Caki2 (cell line): ENCODE measurements around the gene TTC3. TPM values are rescaled to one million over a fixed set of nuclear protein-coding genes. Genes with fewer than 3 reads are reported as not detected.

Source experiments
- DNase-seq: peaks from one replicate; pipeline ENCODE4 v3.0.0-alpha.2; 2015; ENCODE audit warnings: low read depth
- in situ Hi-C: cut with HindIII; loops from 2 replicates; pipeline ENCODE4 v1.10.0; 2016; ENCODE audit warnings: low sequenced_read_pairs, low pct_unique_long_range_greater_than_20kb, mixed read lengths
- total RNA-seq: library from RNA; depleted of rRNA; stranded (reverse); fragments of >200 nt; shearing (Covaris generic); gene quantifications from 2 replicates; pipeline ENCODE4 v1.2.3, GENCODE V29; 2014; ENCODE audit warnings: low replicate concordance

TTC3 gene
- total RNA-seq, 1 experiment from 2014 or later: 100 TPM

DNA sequence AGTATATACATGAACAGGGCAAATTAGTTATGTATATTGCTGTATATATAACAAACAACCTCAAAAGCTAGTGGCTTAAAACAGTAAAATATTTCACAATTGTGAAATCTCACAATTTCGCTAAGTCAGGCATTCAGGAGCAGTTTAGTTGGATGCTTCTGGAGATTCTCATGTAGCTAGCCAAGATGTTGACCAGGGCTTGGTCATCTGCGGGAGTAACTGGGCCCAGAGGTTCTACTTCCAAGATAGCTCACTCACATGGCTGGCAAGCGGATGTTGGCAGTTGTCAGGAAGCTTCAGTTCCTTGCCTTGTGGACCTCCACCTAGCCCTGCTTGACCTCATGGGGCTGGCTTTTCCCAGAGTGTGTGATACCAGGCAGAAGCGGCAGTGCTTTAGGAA lies 95.6 kb downstream of the TTC3 start:
- in situ Hi-C loops: no loop called here
- DNase-seq: no peak

DNA sequence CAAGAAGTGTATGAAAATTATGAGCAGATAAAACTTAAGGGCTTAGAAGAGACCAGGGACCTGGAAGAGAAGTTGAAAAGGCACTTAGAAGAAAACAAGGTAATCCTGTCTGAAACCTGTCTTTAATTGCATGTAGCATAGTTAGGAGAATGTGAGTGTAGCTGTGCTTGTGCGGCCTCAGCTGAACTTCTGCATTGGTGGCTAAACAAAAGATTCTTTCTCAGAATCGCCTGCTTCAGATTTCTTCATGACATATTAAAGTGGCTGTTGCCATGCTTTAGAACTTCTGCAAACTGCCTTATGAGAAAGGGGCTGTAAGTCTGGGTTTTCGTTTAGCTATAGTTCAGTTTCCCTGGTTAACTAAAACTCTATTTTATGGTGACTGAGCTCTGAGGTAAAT lies 99.6 kb downstream of the TTC3 start:
- in situ Hi-C loops: no loop called here
- no peak for DNase-seq

DNA sequence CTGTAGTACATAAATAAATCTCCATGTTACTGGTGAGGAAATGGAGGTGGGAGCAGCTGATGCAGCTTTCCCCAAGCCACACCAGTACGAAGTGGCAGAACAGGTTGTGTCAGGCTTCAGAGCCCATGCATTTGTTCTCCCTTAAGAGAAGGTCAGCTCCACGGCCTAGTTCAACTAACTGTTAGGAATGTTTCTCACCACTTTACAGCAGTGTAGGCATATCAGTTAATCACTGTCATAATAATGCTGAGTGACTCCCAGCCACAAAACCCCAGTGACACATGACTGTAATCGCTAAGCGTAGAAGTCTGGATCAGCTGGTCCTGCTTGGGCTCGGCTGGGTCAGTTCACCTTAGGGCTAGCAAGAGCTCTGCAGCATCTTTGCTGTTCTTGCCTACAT lies 103.7 kb downstream of the TTC3 start:
- peak; percentile 60 for DNase-seq
- in situ Hi-C loops: no loop called here

DNA sequence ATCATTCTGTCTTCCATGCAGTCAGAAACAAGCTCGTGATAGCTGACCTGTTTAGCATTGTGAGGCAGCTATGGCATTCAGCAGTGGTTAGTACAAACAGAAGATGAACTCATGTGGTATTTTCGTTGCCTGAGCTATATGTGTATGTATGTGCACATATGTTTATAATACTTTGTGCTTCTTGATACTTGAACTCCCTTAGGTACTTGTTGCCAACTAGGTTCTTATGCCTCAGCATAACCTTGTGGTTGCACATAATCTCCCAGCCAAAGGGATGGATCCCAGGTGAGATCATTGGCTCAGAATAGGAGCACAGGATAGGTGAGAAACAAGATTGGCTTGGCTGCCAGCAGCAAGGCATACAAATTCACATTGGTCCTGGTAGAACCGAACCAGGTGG lies 108.0 kb downstream of the TTC3 start:
- in situ Hi-C loops: no loop called here
- no peak for DNase-seq

DNA sequence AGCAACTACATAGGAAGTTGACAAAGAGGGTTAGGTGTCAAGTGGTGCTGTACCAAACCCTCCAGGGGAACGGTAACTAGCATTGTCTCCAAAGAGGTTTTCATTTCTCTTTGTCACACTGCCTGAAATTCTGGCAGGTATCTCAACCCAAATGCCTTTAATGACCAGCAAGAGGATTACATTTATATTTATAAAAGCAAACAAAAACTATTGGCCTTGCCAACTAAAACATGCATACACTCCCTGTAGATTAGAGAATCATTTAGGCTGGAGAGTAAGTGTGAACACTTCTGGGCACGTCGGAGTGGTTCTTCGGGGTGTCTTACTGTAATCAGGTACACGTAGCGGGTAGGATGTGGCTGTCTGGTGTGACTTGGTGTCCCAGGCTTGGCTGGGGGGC lies 109.2 kb downstream of the TTC3 start:
- in situ Hi-C loops: no loop called here
- DNase-seq: no peak

DNA sequence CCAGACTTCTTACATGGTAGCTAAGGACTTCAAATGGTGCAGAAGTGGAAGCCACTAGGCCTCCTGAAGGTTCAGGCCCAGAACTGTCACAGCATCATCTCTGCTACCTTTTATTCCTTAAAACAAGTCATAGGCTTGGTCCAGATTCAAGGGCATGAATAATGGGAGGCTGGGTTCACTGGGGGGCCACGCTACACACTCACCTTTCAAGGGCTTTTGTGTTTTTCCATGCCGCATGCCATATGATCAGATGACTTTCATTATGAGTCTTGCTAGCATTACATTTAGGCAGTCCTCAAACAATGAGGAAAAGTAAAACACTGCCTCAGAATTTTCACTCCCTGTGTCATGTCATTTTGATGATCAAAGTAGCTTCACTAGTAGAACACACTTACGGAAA lies 110.7 kb downstream of the TTC3 start:
- DNase-seq: no peak
- in situ Hi-C loops: no loop called here

DNA sequence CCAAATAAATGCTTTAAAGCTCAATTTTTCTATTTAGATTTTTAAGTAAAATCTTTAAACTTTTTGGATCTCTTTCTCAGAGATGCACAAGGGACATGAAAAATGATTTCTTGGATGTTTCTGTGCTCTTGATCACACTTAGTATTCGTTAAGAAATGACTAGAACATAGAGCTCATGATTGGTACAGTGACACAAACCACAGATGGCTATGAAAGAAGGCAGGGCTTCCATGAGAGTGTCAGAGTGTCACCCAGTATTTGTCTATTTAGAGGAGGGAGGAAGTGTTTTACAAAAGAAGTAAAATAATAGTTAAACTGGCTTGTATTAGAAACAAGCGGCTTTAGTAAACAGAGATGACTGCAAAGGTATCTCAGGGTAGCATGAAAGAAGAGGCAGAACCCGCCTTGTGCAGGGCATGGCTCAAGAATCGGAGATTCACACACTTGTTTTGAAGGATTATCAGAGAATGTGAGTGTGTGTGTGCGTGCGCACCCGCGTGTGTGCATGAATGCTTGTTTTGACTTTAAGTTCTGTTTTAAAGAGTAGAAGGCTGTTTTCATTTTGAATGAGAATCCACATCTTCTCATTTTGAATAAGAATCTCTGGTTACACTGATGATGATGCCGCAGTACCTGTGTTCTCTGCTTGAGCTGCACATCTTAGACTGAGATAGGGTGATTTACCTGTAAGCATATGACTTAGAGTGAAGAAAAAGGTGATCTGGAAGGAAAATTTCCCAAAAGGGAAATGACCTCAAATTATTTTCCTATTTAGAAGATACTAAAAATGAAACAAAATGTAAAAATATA lies 111.9 kb downstream of the TTC3 start:
- no peak for DNase-seq
- in situ Hi-C loops: no loop called here

DNA sequence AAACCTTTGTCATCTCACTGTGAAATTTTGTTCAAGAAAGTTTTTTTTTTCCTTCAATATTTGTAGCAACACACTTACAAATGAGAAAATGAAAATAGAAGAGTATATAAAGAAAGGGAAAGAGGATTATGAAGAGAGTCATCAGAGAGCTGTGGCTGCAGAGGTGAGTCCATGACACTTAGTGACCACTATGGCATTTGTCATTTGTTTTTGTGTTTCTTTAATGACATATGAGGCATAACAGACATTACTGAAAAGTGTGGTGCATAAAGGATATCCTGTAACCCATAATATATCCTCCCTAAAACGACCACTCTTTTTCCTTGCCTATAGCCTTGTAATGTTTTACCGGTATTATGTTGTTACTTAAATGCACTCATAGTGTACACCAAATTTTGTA lies 113.9 kb downstream of the TTC3 start:
- in situ Hi-C loops: no loop called here
- DNase-seq: no peak

DNA sequence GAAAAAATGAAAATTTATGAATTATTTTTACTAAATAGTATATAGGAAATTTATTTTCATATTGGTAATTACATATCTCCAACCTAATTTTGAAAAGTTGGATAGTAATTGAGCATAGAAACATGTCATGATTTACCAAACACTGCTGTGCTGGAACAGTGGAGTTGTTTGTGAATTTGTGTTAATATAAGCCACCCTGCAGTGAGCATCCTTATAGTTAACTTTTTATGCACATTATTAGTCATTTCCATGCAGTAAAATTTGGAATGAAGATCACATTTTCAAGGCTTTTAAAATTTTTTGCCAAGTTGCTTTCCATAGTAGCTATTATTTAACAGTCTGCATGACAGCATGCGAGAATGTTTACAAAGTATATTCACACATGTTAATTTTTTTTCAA lies 115.8 kb downstream of the TTC3 start:
- DNase-seq: no peak
- in situ Hi-C loops: no loop called here

DNA sequence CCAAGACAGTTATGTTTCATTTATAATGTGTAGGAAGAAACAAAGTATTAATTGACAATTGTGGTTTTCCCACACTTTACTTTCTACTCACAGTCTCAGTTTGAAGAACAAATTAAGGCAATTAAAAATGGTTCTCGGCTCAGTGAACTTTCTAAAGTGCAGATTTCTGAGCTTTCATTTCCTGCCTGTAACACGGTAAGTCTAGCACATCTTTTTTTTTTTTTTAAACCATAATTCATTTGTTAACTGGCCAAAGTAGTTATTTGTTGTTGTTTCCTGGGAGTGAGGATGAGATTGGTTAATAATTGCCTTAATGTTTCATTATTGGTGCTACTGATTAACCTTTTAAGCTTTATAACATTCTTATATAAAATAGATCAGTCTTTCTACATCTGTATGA lies 119.0 kb downstream of the TTC3 start:
- in situ Hi-C loops: no loop called here
- DNase-seq: peak; percentile 59

DNA sequence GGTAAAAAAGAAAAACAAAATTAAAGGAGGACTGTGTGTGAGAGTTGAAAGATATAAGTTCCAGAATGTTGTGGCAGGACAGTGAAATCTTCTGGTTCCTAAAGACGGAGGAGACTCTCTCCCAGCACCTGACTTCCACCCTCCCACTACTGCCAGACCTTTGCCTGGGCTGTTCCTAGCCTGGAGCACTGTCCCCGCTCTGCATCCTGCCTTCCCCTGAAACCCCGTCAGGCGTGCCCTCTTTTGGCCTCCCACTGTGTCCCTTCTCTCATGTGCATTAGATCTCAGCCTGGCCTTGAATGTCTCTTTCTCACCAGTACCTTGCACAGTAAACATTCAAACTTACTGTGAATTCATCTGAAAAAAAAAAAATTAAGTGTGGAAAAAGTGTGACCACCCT lies 120.0 kb downstream of the TTC3 start:
- in situ Hi-C loops: no loop called here
- no peak for DNase-seq

DNA sequence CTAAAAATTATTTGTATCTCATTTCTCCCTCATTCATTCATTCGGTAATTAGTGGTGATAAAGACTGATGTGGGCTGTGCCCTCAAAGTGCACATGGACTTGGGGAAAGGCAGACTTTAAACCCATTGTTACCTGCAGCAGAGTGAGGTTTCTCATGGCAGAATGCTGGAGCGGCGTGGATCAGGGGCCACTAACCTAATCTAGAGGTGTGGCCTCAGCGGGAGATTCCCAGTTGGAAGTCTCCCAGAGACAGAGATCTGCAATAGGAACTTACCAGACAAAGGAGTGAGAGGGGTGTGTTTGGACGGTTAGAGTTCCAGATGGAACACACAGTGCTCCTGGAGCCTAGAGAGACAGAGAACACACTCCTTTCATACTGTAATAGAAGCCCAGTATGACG lies 120.6 kb downstream of the TTC3 start:
- DNase-seq: no peak
- in situ Hi-C loops: no loop called here

DNA sequence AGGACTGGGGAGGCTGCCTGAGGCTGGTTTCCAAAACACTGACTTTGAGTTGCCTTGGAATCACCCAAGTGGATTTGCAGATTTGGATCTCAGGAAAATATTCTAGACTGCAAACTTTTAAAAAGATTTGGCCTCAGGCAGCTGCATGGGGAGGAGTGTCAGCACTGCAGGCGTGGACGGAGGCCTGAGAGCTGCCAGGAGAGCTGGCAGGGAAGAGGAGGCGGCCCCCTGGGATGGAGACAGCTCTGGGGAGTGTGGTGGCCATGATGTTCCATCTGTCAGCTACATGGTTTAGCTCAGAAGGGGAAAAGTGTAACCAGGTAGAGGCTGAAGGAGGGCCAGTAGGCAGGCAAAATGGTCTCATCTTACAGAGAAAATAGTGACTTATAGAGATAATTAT lies 122.0 kb downstream of the TTC3 start:
- no peak for DNase-seq
- in situ Hi-C loops: no loop called here

DNA sequence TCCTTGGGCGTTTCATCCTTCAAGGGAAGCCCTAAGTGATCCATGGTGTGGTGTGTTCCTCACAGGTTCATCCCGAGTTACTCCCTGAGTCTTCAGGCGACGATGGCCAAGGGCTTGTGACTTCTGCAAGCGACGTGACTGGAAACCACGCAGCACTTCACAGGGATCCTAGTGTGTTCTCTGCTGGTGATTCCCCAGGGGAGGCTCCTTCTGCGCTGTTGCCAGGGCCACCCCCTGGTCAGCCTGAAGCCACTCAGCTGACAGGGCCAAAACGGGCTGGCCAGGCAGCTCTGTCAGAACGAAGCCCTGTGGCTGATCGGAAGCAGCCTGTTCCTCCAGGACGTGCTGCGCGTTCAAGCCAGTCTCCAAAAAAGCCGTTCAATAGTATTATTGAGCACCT lies 122.6 kb downstream of the TTC3 start:
- no peak for DNase-seq
- in situ Hi-C loops: no loop called here

DNA sequence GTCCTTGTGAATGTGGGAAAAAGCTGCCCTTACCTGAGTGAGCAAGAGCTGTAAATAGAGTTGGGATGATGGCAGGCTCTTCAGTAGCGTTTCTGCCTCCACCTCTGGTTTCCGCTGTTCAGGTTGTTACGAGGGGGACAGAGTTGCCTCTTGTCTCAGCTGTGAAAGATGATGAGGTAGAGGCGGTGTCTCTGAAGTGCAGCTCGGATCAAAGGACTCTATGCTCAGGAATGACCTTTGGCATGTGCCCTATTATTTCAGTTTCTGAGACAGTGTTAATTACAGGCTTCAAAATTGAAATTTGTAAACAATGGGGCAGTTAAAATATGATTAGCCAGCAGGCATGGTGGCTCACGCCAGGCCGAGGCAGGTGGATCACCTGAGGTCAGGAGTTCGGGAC lies 123.8 kb downstream of the TTC3 start:
- in situ Hi-C loops: no loop called here
- DNase-seq: no peak

DNA sequence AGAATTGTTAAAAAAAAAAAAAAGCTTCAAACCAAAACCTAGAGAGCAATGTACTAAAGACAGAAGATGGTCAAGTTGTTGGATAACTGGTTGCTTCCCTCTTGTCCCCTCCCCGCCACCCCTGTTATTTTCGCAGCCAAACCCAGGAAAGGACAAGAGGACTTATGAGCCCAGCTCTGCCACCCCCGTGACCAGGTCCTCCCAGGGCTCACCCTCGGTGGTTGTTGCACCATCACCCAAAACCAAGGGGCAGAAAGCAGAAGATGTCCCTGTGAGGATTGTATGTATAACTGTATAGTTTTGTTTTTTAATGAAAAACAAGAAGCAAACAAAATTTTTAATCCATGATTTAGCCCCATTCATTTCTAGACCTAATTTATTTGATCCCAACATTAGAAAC lies 124.7 kb downstream of the TTC3 start:
- no peak for DNase-seq
- in situ Hi-C loops: no loop called here

DNA sequence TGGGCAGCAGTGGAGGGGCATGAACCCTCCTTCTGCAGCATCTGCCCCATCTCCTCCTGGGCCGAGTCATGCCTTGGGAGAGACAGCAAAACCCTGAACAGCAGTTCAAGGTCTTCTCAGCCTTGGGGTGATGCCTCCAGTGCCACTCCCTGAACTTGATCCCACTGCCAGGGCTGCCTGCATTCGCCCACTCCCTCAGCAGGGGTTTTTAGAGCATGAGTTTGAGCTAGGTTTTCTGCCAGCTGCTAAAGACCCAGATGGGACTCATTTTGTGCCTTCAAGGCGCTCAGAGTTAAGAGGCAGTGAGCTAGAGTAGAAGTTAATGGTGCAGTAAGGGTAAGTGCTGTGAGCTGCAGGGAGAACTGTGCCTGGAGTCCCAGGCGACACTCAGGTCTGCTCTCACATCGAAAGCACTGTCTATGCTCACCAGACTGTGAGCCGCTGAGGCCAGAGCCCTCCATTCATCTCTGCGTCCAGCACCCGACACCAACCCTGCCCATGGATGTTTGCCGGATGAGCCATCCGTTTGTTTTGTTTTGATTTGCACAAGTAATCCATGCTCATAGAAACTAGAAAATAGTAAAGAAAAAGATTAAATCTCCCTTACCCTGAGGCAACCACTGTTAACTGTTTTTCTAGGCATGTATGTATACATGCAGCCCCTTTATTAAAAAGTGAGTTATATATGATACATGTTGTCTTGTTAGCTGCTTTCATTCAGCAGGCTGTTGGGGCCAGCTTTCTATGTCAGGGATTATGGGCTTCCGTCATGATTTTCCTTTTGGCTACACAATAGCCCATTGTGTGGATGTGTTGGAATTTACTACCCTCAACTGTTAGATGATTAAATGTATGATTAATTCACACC lies 126.2 kb downstream of the TTC3 start:
- DNase-seq: peak; percentile 92
- in situ Hi-C loops: no loop called here

DNA sequence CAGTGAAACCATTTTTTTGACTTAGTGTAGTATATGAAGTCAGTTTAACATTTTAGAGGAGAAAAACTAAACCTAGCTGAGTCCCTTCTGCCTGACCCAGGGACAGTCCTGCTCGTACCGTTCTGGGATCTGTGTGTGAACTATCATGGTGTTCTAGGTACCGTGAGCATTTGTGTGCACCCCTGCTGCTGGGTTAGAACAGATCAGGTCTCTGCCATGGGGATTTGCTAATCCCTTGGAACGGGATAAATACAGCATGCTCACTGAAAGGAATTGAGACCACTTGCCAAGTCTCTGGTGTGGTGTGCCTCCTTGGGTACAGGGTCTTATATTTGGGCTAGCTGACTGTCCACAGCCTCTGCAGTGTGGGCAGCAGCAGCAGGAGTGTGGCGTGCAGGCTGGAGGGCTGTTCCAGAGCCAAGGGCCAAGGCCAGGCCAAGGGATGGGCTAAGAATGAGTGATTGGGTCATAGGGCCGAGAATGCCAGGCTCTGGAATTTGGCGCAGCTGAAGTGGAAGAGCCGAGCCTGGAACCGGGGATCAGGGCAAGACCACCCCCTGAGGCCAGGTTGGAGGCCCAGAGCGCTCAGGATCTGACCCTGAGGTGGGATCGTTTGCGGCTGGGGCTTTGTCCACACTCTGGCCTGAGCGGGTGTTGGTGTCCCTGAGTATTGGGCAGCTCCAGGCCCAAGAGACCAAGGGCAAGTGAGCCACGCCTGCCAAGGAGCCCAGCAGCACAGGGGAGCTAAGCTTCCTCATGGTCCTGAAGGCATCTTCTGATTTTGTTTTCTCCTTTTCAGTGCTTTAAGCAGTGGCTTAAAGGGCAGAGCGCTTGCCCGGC lies 127.8 kb downstream of the TTC3 start:
- no peak for DNase-seq
- in situ Hi-C loops: no loop called here
